HG02763 (cell line): Measurements from ENCODE around the gene VIM.
"Not testable (repeated sequence)": the region's sequence is repeated elsewhere in the genome, so short reads cannot be mapped to it uniquely, and the experiment has no call there.

Experiments used
- ATAC-seq: cut with Tn5 transposase; IDR thresholded peaks from one replicate; pipeline ENCODE4 v1.9.1; 2021; ENCODE audit warnings: mild to moderate bottlenecking, moderate library complexity; ENCODE audit not compliant: unreplicated experiment

The VIM gene

DNA sequence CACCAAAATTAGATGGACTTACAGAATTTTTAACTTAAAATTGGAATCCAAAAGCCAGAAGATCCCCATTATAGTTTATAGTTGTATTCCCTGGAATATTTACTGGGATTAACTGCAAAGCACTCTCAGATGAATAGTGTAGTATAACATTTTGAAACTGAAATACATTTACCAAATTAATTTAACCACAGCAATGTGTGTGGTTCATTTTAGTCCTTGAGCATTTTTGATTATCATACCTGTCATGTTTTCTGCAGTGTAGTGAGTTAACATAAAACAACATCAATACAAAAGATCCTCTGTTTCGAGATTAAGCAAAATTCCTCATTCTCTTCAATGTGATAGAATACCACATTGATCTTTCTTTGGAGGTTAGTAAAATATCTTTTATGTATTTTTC, 3.7 kb downstream of the VIM start:
- ATAC-seq = no peak

GRCh38 chr10:17232276-17232960, 4.4 kb downstream of the VIM start:
- no peak for ATAC-seq

GRCh38 chr10:17233286-17233991, 5.4 kb downstream of the VIM start:
- no peak for ATAC-seq

DNA sequence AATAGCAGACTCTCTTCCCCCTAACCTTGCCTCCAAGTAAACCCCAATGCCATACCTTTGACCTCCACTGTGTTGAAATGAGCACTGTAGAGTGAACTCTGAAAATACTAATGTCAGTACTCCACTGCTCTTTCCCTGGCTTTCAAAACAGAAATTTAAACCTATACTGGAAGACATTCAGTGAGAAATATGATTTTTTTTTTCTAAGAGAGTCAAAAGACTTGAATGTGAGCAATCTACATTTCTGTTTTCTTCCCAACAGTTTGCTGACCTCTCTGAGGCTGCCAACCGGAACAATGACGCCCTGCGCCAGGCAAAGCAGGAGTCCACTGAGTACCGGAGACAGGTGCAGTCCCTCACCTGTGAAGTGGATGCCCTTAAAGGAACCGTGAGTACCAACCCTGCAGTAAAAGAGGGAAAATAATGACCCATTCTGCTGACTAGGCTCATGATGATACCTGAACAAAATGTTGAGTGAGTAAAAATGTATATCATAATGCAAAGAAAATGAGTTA, 6.4 kb downstream of the VIM start:
- ATAC-seq = no peak

- no peak for ATAC-seq
These were observed 7.1 kb downstream of the VIM start for GRCh38 chr10:17235136-17235535.

- no peak for ATAC-seq
These were observed 8.6 kb downstream of the VIM start for GRCh38 chr10:17236468-17237148.

DNA sequence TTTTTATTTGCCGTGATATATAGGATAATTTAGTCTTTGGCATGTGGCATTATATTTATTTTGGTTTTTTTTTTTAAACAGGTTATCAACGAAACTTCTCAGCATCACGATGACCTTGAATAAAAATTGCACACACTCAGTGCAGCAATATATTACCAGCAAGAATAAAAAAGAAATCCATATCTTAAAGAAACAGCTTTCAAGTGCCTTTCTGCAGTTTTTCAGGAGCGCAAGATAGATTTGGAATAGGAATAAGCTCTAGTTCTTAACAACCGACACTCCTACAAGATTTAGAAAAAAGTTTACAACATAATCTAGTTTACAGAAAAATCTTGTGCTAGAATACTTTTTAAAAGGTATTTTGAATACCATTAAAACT, 9.1 kb downstream of the VIM start:
- no peak for ATAC-seq

DNA sequence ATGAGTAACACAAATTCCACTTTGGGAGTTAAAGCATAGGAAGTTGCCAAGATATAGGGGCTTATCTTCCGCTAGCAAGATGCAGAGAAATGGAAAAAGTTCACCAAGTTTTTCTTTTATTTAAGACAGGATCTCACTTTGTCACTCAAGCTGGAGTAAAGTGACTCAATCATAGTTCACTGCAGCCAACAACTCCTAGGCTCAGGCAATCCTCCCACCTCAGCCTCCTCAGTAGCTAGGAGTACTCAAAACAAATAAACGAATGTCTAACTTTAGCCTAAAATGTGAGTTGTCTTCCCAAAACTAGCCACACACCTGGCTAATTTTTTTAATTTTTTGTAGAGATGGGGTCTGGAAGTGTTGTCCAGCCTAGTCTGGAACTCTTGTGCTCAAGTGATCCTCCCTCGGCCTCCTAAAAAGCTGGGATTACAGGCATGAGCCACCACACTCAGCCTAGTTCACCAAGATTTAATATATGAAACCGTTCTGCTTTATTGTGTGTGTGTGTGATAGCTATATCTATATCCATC, 9.9 kb downstream of the VIM start:
- no peak for ATAC-seq

- no peak for ATAC-seq
These were observed 10.6 kb downstream of the VIM start for GRCh38 chr10:17238445-17239291.

GRCh38 chr10:17239345-17240085, 11.5 kb downstream of the VIM start:
- no peak for ATAC-seq

- ATAC-seq = no peak
These were observed 12.1 kb downstream of the VIM start for GRCh38 chr10:17240096-17240495.

- ATAC-seq = no peak
These were observed 12.6 kb downstream of the VIM start for GRCh38 chr10:17240616-17241015.

GRCh38 chr10:17241611-17242333, 13.7 kb downstream of the VIM start:
- ATAC-seq = no peak

GRCh38 chr10:17244700-17245365, 16.8 kb downstream of the VIM start:
- ATAC-seq = no peak

- ATAC-seq = no peak
These were observed 19.2 kb downstream of the VIM start for GRCh38 chr10:17247210-17247609.

DNA sequence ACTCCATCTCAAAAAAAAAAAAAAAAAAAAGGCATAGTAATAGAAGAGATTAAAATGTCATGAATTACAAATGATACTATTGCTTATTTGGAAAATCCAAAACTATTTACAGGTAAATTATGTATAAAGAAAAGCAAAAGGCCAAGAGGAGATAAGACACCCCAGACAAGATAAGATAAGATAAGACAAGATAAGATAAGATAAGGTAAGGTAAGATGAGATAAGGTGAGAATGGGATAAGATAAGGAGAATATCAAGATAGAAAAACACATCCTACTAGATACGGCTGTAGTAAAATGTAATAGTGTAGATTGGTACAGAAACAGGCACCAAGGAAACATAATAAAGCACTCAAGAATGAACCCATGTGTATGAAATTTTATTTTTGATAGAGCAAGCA, 20.9 kb downstream of the VIM start:
- ATAC-seq = no peak

DNA sequence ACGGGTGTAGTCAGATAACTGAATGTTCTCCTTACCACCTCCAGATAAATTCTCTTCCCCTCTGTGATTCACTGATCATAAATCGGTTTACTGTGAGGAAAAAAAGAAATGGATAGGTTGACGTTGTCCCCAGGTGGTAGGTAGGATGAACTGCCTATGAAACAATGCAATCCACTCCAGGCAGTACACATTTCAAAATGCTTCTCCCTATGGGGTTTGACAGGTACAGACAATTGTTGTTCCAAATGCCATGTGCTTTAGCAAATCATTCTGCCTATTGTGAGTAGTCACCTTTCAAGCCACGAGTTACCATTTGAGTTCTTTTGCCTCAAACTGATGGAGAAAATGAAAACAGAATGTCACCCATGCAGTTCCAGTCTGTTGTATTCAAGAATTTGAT, 21.8 kb downstream of the VIM start:
- no peak for ATAC-seq

DNA sequence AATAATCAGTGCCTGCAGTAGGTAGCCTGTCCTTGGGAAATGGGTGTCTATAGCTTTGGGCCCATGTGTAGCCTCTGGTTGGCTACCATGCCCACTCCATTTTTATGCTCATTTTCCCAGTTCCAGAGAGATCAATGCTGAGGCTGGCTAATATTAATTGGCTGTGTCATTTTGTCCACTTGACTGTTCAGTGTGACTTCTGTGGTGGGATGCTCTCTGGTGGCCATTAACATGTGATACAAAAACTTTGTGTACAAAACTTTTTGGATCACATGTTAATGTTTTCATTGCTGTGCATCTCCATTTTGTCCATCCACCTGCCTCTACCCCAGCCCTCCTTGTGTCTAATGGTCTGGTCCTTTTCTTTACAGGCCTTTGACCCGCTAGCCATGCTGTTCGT, 22.7 kb downstream of the VIM start:
- no peak for ATAC-seq

- ATAC-seq = not testable (repeated sequence)
These were observed 26.6 kb downstream of the VIM start for GRCh38 chr10:17254543-17255050.
